Caco-2 (cell line): ENCODE measurements around the gene VTI1A. TPM values are rescaled to one million over a fixed set of nuclear protein-coding genes. Genes with fewer than 3 reads are reported as not detected.
A peak's percentile ranks its signal among the peaks of the same experiment; 100 is the strongest.

Source experiments
- BruUV-seq: library from RNA; stranded (reverse); fragments of 400-500 nt; replicated peaks from 2 replicates; lab custom pipeline; 2021; lab: Mats Ljungman, UMichigan
- CTCF ChIA-PET: fragments of 300-600 bp; sonication (Branson Sonifier 250); formaldehyde crosslinking; loops from one replicate; lab custom pipeline; 2022; ENCODE audit warnings: antibody characterized with exemption; lab: Charles Lee
- POLR2A ChIA-PET: fragments of 300-600 bp; sonication (Branson Sonifier 250); formaldehyde crosslinking; loops from one replicate; lab custom pipeline; 2022; ENCODE audit warnings: antibody characterized with exemption; lab: Charles Lee
- DNase-seq, 2 experiments: peaks; one replicate each; pipeline versions ENCODE4 v3.0.0 to v3.0.0-alpha.2; 2020 to 2022
- H3K27me3 ChIP-seq: replicated peaks from 2 replicates; pipeline ENCODE4 v1.6.0; 2011; ENCODE audit warnings: low read length; ENCODE audit not compliant: control insufficient read depth, insufficient read depth
- H3K36me3 ChIP-seq: 2 replicates; pipeline ENCODE4 v1.5.1; 2011; ENCODE audit warnings: low read length; ENCODE audit not compliant: control insufficient read depth, insufficient read depth
- H3K4me1 ChIP-seq: fragments of 250-450 bp; sonication (Bioruptor Pico); 2 replicates; pipeline ENCODE4 v1.5.1; 2020; ENCODE audit warnings: mild to moderate bottlenecking
- H3K4me3 ChIP-seq: 2 replicates; pipeline ENCODE4 v1.5.1; 2011; ENCODE audit warnings: low read depth, mild to moderate bottlenecking, control low read depth, low read length
- H3K9me3 ChIP-seq: fragments of 250-450 bp; sonication (Bioruptor Pico); 2 replicates; pipeline ENCODE4 v1.5.1; 2020; ENCODE audit warnings: mild to moderate bottlenecking, moderate library complexity
- H3K27ac Mint-ChIP-seq: one replicate; pipeline ENCODE4 v1.8.0; 2022; ENCODE audit warnings: mixed read lengths; ENCODE audit not compliant: unreplicated experiment
- H3K27me3 Mint-ChIP-seq: one replicate; pipeline ENCODE4 v1.8.0; 2022; ENCODE audit warnings: mixed read lengths; ENCODE audit not compliant: insufficient read depth, unreplicated experiment
- H3K36me3 Mint-ChIP-seq: one replicate; pipeline ENCODE4 v1.8.0; 2022; ENCODE audit warnings: mild to moderate bottlenecking, mixed read lengths; ENCODE audit not compliant: insufficient read depth, unreplicated experiment
- H3K4me1 Mint-ChIP-seq: one replicate; pipeline ENCODE4 v1.8.0; 2022; ENCODE audit warnings: low read depth, mixed read lengths; ENCODE audit not compliant: unreplicated experiment
- H3K4me3 Mint-ChIP-seq: one replicate; pipeline ENCODE4 v1.8.0; 2022; ENCODE audit warnings: mild to moderate bottlenecking, moderate library complexity, mixed read lengths; ENCODE audit not compliant: unreplicated experiment
- H3K9me3 Mint-ChIP-seq: one replicate; pipeline ENCODE4 v1.8.0; 2022; ENCODE audit warnings: mixed read lengths; ENCODE audit not compliant: unreplicated experiment
- intact Hi-C: fragments of 100-400 bp; cut with micrococcal nuclease; formaldehyde crosslinking; loops from one replicate; pipeline ENCODE4 v1.10.0; 2022; ENCODE audit not compliant: unreplicated experiment
- total RNA-seq: library from RNA; stranded (reverse); gene quantifications from 2 replicates; pipeline ENCODE4 v1.2.3, GENCODE V29; 2022
- TF ChIP-seq, protein P1 (sequence below), 2 experiments: fragments of 200-600 bp in 1 of 2; IDR thresholded peaks; 1 replicate in 1 of 2; 2 replicates in 1 of 2; pipeline versions ENCODE4 v1.5.1 to v1.8.0; 2011 to 2022; ENCODE audit warnings: antibody characterized with exemption in 1 of 2, control low read depth in 1 of 2, inconsistent platforms in 1 of 2, low read depth in 1 of 2, low read length in 1 of 2, mild to moderate bottlenecking in 1 of 2, moderate library complexity in 1 of 2; ENCODE audit not compliant: insufficient read depth in 1 of 2, severe bottlenecking in 1 of 2, unreplicated experiment in 1 of 2

The VTI1A gene
- total RNA-seq, 1 experiment from 2014 or later = 45.6 TPM

- TF ChIP-seq, protein P1, sequence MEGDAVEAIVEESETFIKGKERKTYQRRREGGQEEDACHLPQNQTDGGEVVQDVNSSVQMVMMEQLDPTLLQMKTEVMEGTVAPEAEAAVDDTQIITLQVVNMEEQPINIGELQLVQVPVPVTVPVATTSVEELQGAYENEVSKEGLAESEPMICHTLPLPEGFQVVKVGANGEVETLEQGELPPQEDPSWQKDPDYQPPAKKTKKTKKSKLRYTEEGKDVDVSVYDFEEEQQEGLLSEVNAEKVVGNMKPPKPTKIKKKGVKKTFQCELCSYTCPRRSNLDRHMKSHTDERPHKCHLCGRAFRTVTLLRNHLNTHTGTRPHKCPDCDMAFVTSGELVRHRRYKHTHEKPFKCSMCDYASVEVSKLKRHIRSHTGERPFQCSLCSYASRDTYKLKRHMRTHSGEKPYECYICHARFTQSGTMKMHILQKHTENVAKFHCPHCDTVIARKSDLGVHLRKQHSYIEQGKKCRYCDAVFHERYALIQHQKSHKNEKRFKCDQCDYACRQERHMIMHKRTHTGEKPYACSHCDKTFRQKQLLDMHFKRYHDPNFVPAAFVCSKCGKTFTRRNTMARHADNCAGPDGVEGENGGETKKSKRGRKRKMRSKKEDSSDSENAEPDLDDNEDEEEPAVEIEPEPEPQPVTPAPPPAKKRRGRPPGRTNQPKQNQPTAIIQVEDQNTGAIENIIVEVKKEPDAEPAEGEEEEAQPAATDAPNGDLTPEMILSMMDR (IDR thresholded peaks at IDR 0.05; ENCODE audit: insufficient read depth in 1 of 2, low read depth in 1 of 2, low read length in 1 of 2, severe bottlenecking in 1 of 2, unreplicated experiment in 1 of 2) = no peak
- BruUV-seq = no TSS peak
- H3K27me3 Mint-ChIP-seq = no peaks in the 10 kb centered on the region
- H3K9me3 ChIP-seq = no peaks in the 10 kb centered on the region
- no peak for DNase-seq
- no peak overlapping the region for H3K4me3 Mint-ChIP-seq
- ChIA-PET POLR2A (no interaction called here), CTCF (no interaction called here)
- no peaks in the 10 kb centered on the region for H3K27me3 ChIP-seq
- intact Hi-C loops = no loop called here
- no peak overlapping the region for H3K4me3 ChIP-seq
- peaks cover 13% of the 10 kb centered on the region for H3K4me1 Mint-ChIP-seq
- peaks cover 18% of the 10 kb centered on the region for H3K4me1 ChIP-seq
- no peaks in the 10 kb centered on the region for H3K9me3 Mint-ChIP-seq
- no peak overlapping the region for H3K27ac Mint-ChIP-seq
- H3K36me3 Mint-ChIP-seq = peaks cover 5% of the 10 kb centered on the region
- H3K36me3 ChIP-seq = no peaks in the 10 kb centered on the region
Measured at GRCh38 chr10:112801748-112802147, 354.7 kb downstream of the VTI1A start.

DNA sequence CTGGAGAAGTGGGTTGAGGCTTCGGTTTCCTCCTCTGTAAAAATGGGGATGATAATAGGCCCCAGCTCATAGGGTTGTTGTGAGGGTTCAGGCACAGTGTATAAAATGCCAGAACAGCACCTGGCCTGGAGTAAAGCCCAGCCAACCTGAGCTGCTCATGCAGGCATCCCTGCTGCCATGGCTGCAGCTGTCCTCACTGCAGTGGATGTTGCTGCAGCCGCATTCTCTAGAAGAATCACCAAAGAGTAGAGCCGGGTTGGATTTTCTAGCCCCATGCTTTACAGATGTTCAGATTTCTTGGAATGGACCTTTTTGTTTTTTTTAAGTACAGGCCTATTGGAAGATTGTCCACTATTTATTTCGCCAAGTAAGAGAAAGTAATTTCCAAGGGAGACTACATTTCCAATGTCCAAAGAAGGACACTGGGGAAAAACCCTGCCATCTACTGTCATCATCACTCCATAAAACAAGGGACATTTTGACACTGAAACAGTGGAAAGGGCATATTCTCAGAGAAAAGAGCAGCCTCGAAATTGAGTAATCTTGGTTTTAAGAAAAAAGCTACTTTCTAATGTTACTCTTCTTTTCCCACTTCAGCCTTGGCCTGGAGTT, 355.5 kb downstream of the VTI1A start:
- intact Hi-C loops = no loop called here
- Histone ChIP-seq H3K27me3 (no peaks in the 10 kb centered on the region), H3K9me3 (no peaks in the 10 kb centered on the region), H3K36me3 (no peaks in the 10 kb centered on the region), H3K4me3 (no peak overlapping the region), H3K4me1 (peaks cover 18% of the 10 kb centered on the region)
- Mint-ChIP-seq H3K9me3 (no peaks in the 10 kb centered on the region), H3K4me3 (no peak overlapping the region), H3K27ac (no peak overlapping the region), H3K4me1 (peaks cover 13% of the 10 kb centered on the region), H3K36me3 (peaks cover 11% of the 10 kb centered on the region), H3K27me3 (no peaks in the 10 kb centered on the region)
- ChIA-PET POLR2A (interaction anchor here (0.5 kb wide), 1 partner anchor 22 kb away, joined by 3 read pairs; no protein-coding TSS in a partner anchor), CTCF (no interaction called here)
- BruUV-seq = no TSS peak
- TF ChIP-seq, protein P1 (IDR thresholded peaks at IDR 0.05; ENCODE audit: insufficient read depth in 1 of 2, low read depth in 1 of 2, low read length in 1 of 2, severe bottlenecking in 1 of 2, unreplicated experiment in 1 of 2) = no peak
- no peak for DNase-seq

DNA sequence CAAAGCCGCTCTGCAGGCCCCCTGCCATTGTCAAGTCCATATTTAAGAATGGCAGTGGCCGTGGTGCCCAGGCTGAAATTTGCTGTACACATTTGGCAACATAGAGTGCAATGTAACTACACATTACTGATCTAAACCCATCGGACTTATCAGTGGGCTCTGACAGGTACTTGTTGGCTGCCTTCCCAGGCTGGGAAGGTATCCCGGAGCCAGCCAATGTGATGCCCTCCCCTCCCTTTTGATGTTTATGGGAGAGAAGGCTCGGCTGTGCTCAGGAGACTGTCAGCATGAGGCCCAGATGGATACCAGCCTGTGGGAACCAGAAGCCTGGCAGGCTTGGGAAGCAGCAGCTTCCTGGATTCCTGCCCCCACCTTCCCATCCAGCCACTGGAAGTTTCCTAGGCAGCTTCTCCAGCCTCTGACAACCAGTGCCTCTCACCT, 357.0 kb downstream of the VTI1A start:
- TF ChIP-seq, protein P1 (IDR thresholded peaks at IDR 0.05; ENCODE audit: insufficient read depth in 1 of 2, low read depth in 1 of 2, low read length in 1 of 2, severe bottlenecking in 1 of 2, unreplicated experiment in 1 of 2) = no peak
- Histone ChIP-seq H3K4me1 (peaks cover 24% of the 10 kb centered on the region), H3K27me3 (no peaks in the 10 kb centered on the region), H3K36me3 (no peaks in the 10 kb centered on the region), H3K9me3 (no peaks in the 10 kb centered on the region), H3K4me3 (no peak overlapping the region)
- H3K9me3 Mint-ChIP-seq = no peaks in the 10 kb centered on the region
- no peaks in the 10 kb centered on the region for H3K27me3 Mint-ChIP-seq
- H3K4me1 Mint-ChIP-seq = peaks cover 19% of the 10 kb centered on the region
- POLR2A ChIA-PET = no interaction called here
- CTCF ChIA-PET = interaction anchor here (0.7 kb wide), 1 partner anchor 10 kb away, joined by 3 read pairs; no protein-coding TSS in a partner anchor
- BruUV-seq = no TSS peak
- H3K27ac Mint-ChIP-seq = peak overlapping the region; percentile 17
- H3K36me3 Mint-ChIP-seq = peaks cover 17% of the 10 kb centered on the region
- intact Hi-C loops = no loop called here
- DNase-seq = no peak
- no peak overlapping the region for H3K4me3 Mint-ChIP-seq
